Glutamatergic neuron (in vitro differentiated cells): Measurements from ENCODE around the gene GPR37L1. TPM values are rescaled to one million over a fixed set of nuclear protein-coding genes. Genes with fewer than 3 reads are reported as not detected.

Experiments used
- DNase-seq: peaks from one replicate; pipeline ENCODE4 v3.0.0; 2022
- H3K27ac Mint-ChIP-seq: one replicate; pipeline ENCODE4 v1.8.0; 2020; ENCODE audit warnings: mild to moderate bottlenecking, mixed read lengths, inconsistent platforms; ENCODE audit not compliant: unreplicated experiment
- H3K27me3 Mint-ChIP-seq: one replicate; pipeline ENCODE4 v1.8.0; 2020; ENCODE audit warnings: mild to moderate bottlenecking, moderate library complexity, mixed read lengths, inconsistent platforms; ENCODE audit not compliant: unreplicated experiment
- H3K36me3 Mint-ChIP-seq: one replicate; pipeline ENCODE4 v1.8.0; 2020; ENCODE audit warnings: mild to moderate bottlenecking, mixed read lengths, inconsistent platforms; ENCODE audit not compliant: unreplicated experiment
- H3K4me1 Mint-ChIP-seq: one replicate; pipeline ENCODE4 v1.8.0; 2020; ENCODE audit warnings: mild to moderate bottlenecking, low read depth, mixed read lengths, inconsistent platforms; ENCODE audit not compliant: unreplicated experiment
- H3K4me3 Mint-ChIP-seq: one replicate; pipeline ENCODE4 v1.8.0; 2020; ENCODE audit warnings: mild to moderate bottlenecking, mixed read lengths, inconsistent platforms; ENCODE audit not compliant: unreplicated experiment
- H3K9me3 Mint-ChIP-seq: one replicate; pipeline ENCODE4 v1.8.0; 2020; ENCODE audit warnings: mild to moderate bottlenecking, moderate library complexity, mixed read lengths, inconsistent platforms; ENCODE audit not compliant: unreplicated experiment
- total RNA-seq: library from RNA; stranded (reverse); fragmentation: NEBNext Ultra II Directional; extraction: Animal tissue kit (Norgen Biotek cat#: 25700); gene quantifications from one replicate; pipeline ENCODE4 v1.2.1, GENCODE V29; 2021; ENCODE audit not compliant: unreplicated experiment
- TF ChIP-seq, protein P1 (sequence below): fragments of 200-600 bp; sonication (generic); IDR thresholded peaks from one replicate; pipeline ENCODE4 v1.5.0; 2021; ENCODE audit not compliant: partially characterized antibody, unreplicated experiment

The GPR37L1 gene
- total RNA-seq, 1 donor from 2014 or later: not detected

DNA sequence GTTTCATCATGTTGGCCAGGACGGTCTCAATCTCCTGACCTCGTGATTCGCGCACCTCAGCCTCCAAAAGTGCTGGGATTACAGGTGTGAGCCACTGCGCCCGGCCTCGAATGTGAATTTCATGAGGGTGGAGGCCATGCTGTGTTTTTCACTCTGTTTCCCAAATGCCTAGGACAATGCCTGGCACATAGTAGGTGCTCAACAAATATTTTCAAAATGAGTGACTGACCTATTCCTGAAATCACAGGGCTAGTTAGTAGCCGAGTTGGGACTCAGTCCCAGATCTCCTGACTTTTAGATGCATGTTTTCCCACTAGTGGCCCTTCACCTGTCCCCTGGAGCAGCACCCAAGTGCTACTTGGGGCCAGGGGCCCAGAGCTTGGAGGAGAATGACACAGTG lies 6.4 kb upstream of the GPR37L1 start:
- H3K36me3 Mint-ChIP-seq: no peaks in the 10 kb centered on the region
- H3K27ac Mint-ChIP-seq: no peak overlapping the region
- no peak overlapping the region for H3K4me3 Mint-ChIP-seq
- no peak for DNase-seq
- TF ChIP-seq, protein P1, sequence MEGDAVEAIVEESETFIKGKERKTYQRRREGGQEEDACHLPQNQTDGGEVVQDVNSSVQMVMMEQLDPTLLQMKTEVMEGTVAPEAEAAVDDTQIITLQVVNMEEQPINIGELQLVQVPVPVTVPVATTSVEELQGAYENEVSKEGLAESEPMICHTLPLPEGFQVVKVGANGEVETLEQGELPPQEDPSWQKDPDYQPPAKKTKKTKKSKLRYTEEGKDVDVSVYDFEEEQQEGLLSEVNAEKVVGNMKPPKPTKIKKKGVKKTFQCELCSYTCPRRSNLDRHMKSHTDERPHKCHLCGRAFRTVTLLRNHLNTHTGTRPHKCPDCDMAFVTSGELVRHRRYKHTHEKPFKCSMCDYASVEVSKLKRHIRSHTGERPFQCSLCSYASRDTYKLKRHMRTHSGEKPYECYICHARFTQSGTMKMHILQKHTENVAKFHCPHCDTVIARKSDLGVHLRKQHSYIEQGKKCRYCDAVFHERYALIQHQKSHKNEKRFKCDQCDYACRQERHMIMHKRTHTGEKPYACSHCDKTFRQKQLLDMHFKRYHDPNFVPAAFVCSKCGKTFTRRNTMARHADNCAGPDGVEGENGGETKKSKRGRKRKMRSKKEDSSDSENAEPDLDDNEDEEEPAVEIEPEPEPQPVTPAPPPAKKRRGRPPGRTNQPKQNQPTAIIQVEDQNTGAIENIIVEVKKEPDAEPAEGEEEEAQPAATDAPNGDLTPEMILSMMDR: no peak
- H3K27me3 Mint-ChIP-seq: peaks cover 2% of the 10 kb centered on the region
- H3K9me3 Mint-ChIP-seq: peaks cover 4% of the 10 kb centered on the region
- H3K4me1 Mint-ChIP-seq: peaks cover 3% of the 10 kb centered on the region

DNA sequence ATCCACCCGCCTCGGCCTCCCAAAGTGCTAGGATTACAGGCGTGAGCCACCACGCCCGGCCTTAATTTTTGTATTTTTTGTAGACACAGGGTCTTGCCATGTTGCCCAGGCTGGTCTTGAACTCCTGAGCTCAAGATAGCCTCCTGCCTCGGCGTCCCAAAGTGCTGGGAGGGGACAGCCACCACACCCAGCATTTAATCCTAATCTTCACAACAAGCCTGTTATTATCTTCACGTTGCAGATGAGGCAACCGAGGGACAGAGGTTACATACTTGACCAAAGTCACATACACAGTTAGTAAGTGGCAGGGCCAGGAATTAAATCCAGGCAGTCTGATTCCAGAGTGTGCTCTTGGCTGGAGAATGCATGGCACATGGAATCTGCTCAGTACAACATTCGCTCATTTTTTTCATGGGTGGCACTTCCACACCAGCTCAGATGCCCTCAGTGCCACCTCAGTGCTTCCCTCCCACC lies 4.8 kb upstream of the GPR37L1 start:
- Mint-ChIP-seq H3K4me1 (peaks cover 3% of the 10 kb centered on the region), H3K27ac (no peak overlapping the region), H3K36me3 (no peaks in the 10 kb centered on the region), H3K27me3 (peaks cover 6% of the 10 kb centered on the region), H3K9me3 (peaks cover 6% of the 10 kb centered on the region), H3K4me3 (no peak overlapping the region)
- DNase-seq: no peak
- TF ChIP-seq, protein P1: no peak

GRCh38 chr1:202121006-202121405 lies 1.7 kb upstream of the GPR37L1 start:
- Mint-ChIP-seq H3K36me3 (no peaks in the 10 kb centered on the region), H3K27ac (no peak overlapping the region), H3K27me3 (peaks cover 6% of the 10 kb centered on the region), H3K4me1 (peaks cover 7% of the 10 kb centered on the region), H3K9me3 (peaks cover 10% of the 10 kb centered on the region), H3K4me3 (no peak overlapping the region)
- DNase-seq: no peak
- TF ChIP-seq, protein P1: no peak

DNA sequence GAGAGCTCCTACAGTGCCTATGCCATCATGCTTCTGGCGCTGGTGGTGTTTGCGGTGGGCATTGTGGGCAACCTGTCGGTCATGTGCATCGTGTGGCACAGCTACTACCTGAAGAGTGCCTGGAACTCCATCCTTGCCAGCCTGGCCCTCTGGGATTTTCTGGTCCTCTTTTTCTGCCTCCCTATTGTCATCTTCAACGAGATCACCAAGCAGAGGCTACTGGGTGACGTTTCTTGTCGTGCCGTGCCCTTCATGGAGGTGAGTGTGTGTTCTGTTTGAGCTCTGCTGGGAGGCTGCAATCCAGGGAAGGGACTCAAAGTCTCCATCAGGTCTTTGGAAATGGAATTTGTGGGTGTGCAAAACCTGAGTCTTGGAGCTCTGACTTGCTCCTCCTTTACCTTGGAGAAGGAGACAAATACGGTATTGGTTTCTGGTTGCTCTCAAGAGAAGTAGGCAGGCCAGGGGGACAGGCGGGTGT lies 658 bp downstream of the GPR37L1 start:
- Mint-ChIP-seq H3K9me3 (peaks cover 8% of the 10 kb centered on the region), H3K4me1 (peaks cover 7% of the 10 kb centered on the region), H3K27ac (no peak overlapping the region), H3K27me3 (peaks cover 5% of the 10 kb centered on the region), H3K4me3 (no peak overlapping the region), H3K36me3 (no peaks in the 10 kb centered on the region)
- no peak for DNase-seq
- TF ChIP-seq, protein P1: no peak

GRCh38 chr1:202124142-202124541 lies 1.4 kb downstream of the GPR37L1 start:
- Mint-ChIP-seq H3K9me3 (peaks cover 8% of the 10 kb centered on the region), H3K4me3 (no peak overlapping the region), H3K27ac (no peak overlapping the region), H3K27me3 (peaks cover 5% of the 10 kb centered on the region), H3K36me3 (no peaks in the 10 kb centered on the region), H3K4me1 (peaks cover 7% of the 10 kb centered on the region)
- no peak for DNase-seq
- TF ChIP-seq, protein P1: no peak
